Measurements from ENCODE around the gene SDC4.

- TF ChIP-seq ZNF263 (CRISPR knock-in tag; IDR thresholded peaks at IDR 0.05; ENCODE audit: borderline replicate concordance) = no peak
- TF ChIP-seq KDM1A (IDR thresholded peaks at IDR 0.05) = no peak
- TF ChIP-seq RCOR1 (IDR thresholded peaks at IDR 0.05; ENCODE audit: borderline replicate concordance in 1 of 2, low read depth in 2 of 2, low read length in 2 of 2) = no peak
- no peak for TF ChIP-seq CBX2 (IDR thresholded peaks at IDR 0.05; ENCODE audit: insufficient read depth, low read length, poor library complexity, severe bottlenecking)
- TF ChIP-seq ZNF79 (CRISPR knock-in tag; IDR thresholded peaks at IDR 0.05; ENCODE audit: low read depth) = no peak
- no peak for TF ChIP-seq FOXA3 (CRISPR knock-in tag; conservative IDR thresholded peaks at IDR 0.05 in 1 of 2, IDR thresholded peaks at IDR 0.05 in 1 of 2)
- no peak for TF ChIP-seq E2F3 (CRISPR knock-in tag; IDR thresholded peaks at IDR 0.05)
- no peak for TF ChIP-seq BHLHE40 (IDR thresholded peaks at IDR 0.05; ENCODE audit: low read length)
- TF ChIP-seq NRF1 (conservative IDR thresholded peaks at IDR 0.05 in 1 of 2, IDR thresholded peaks at IDR 0.05 in 1 of 2) = no peak
- no peak for TF ChIP-seq ELF4 (CRISPR knock-in tag; IDR thresholded peaks at IDR 0.05)
- TF ChIP-seq ZFP36 (IDR thresholded peaks at IDR 0.05; ENCODE audit: low read depth, low read length, partially characterized antibody) = no peak
Measured at GRCh38 chr20:45315672-45316071, 32.6 kb downstream of the SDC4 start.

Data from K562 (cell line).